ENCODE data around the gene SELENOF.
"Not testable (repeated sequence)": the region's sequence is repeated elsewhere in the genome, so short reads cannot be mapped to it uniquely, and the experiment has no call there.

SELENOF gene

GRCh38 chr1:86817246-86817826 lies 96.6 kb downstream of the SELENOF start:
- not testable (repeated sequence) for DNase-seq (ENCODE audit: low spot score)

- DNase-seq (ENCODE audit: low spot score) = not testable (repeated sequence)
These were observed 99.8 kb downstream of the SELENOF start for GRCh38 chr1:86814118-86814517.

All from SK-N-DZ (cell line).